ENCODE measurements around the gene THRB. TPM values are rescaled to one million over a fixed set of nuclear protein-coding genes. Genes with fewer than 3 reads are reported as not detected.

The THRB gene
- total and polyA plus RNA-seq, 10 donors: 1.00 to 26.6 (median 16.2) TPM

GRCh38 chr3:24410860-24411259, 83.8 kb downstream of the THRB start:
- H3K4me1 ChIP-seq: no peaks in the 10 kb centered on the region

GRCh38 chr3:24407980-24408680, 86.5 kb downstream of the THRB start:
- Histone ChIP-seq H3K4me3 (no peak overlapping the region), H3K27me3 (replicated peaks in 1 of 7) (no peaks in the 10 kb centered on the region), H3K36me3 (no peaks in the 10 kb centered on the region), H3K27ac (no peak overlapping the region), H3K9me3 (peaks cover 0 to 7% (median 0%) of the 10 kb centered on the region in 8 donors), H3K4me1 (no peaks in the 10 kb centered on the region)
- intact Hi-C loops (cut with DNase I; ENCODE audit: low total_unique reads): no loop called here
- 44 to 52% (median 48%) methylated on average over 3 of the region's 3 CpGs for WGBS, 5 donors
- no peak for DNase-seq
- no peak for TF ChIP-seq POLR2AphosphoS5 (IDR thresholded peaks at IDR 0.05)
- TF ChIP-seq CTCF (IDR thresholded peaks at IDR 0.05 in 8 of 11, conservative IDR thresholded peaks at IDR 0.05 in 3 of 11): no peak
- TF ChIP-seq POLR2A (IDR thresholded peaks at IDR 0.05): no peak

More at GRCh38 chr3:24410860-24411259, 83.8 kb downstream of the THRB start:
- no peak overlapping the region for H3K4me3 ChIP-seq
- H3K9me3 ChIP-seq: peaks cover 0 to 4% (median 0%) of the 10 kb centered on the region in 8 donors
- H3K27me3 ChIP-seq (replicated peaks in 1 of 7): no peaks in the 10 kb centered on the region
- no peaks in the 10 kb centered on the region for H3K36me3 ChIP-seq
- no peak for TF ChIP-seq POLR2AphosphoS5 (IDR thresholded peaks at IDR 0.05)
- no peak for TF ChIP-seq CTCF (IDR thresholded peaks at IDR 0.05 in 8 of 11, conservative IDR thresholded peaks at IDR 0.05 in 3 of 11)
- TF ChIP-seq POLR2A (IDR thresholded peaks at IDR 0.05): no peak
- H3K27ac ChIP-seq: no peak overlapping the region
- WGBS, 5 donors: 89 to 93% (median 91%) methylated on average over 3 of the region's 3 CpGs
- DNase-seq: no peak
- intact Hi-C loops (cut with DNase I; ENCODE audit: low total_unique reads): no loop called here

- no peak overlapping the region for H3K4me3 ChIP-seq
- no peak overlapping the region for H3K27ac ChIP-seq
- H3K36me3 ChIP-seq: no peaks in the 10 kb centered on the region
- intact Hi-C loops (cut with DNase I; ENCODE audit: low total_unique reads): no loop called here
- 84 to 94% (median 86%) methylated on average over 4 of the region's 4 CpGs for WGBS, 5 donors
- H3K4me1 ChIP-seq: no peaks in the 10 kb centered on the region
- TF ChIP-seq POLR2AphosphoS5 (IDR thresholded peaks at IDR 0.05) (no peak), POLR2A (IDR thresholded peaks at IDR 0.05) (no peak), CTCF (IDR thresholded peaks at IDR 0.05 in 8 of 11, conservative IDR thresholded peaks at IDR 0.05 in 3 of 11) (no peak)
- peaks cover 0 to 7% (median 0%) of the 10 kb centered on the region in 8 donors for H3K9me3 ChIP-seq
- H3K27me3 ChIP-seq (replicated peaks in 1 of 7): no peaks in the 10 kb centered on the region
- DNase-seq: no peak
Measured at GRCh38 chr3:24406900-24407299, 87.8 kb downstream of the THRB start.

- H3K27ac ChIP-seq: no peak overlapping the region
- no peak for DNase-seq
- TF ChIP-seq CTCF (IDR thresholded peaks at IDR 0.05 in 8 of 11, conservative IDR thresholded peaks at IDR 0.05 in 3 of 11): no peak
- no peak for TF ChIP-seq POLR2A (IDR thresholded peaks at IDR 0.05)
- no peak for TF ChIP-seq POLR2AphosphoS5 (IDR thresholded peaks at IDR 0.05)
- no peak overlapping the region for H3K4me3 ChIP-seq
- intact Hi-C loops (cut with DNase I; ENCODE audit: low total_unique reads): no loop called here
- no peaks in the 10 kb centered on the region for H3K36me3 ChIP-seq
- peaks cover 0 to 7% (median 0%) of the 10 kb centered on the region in 8 donors for H3K9me3 ChIP-seq
- H3K27me3 ChIP-seq (replicated peaks in 1 of 7): no peaks in the 10 kb centered on the region
- 81 to 94% (median 85%) methylated on average over 4 of the region's 4 CpGs for WGBS, 5 donors
- H3K4me1 ChIP-seq: no peaks in the 10 kb centered on the region
Measured at GRCh38 chr3:24405057-24405456, 89.6 kb downstream of the THRB start.
